Neural progenitor cell (in vitro differentiated cells): ENCODE data around the gene SCO2. TPM values are rescaled to one million over a fixed set of nuclear protein-coding genes. Genes with fewer than 3 reads are reported as not detected.

Source experiments
- DNase-seq: peaks from one replicate; pipeline ENCODE4 v3.0.0-alpha.2; 2016; ENCODE audit warnings: low spot score
- H2AFZ ChIP-seq: fragments of 200-600 bp; sonication (generic); replicated peaks from 2 replicates; pipeline ENCODE4 v1.6.1; 2016; ENCODE audit warnings: antibody characterized with exemption
- H3F3A ChIP-seq: fragments of 200-600 bp; sonication (generic); 2 replicates; pipeline ENCODE4 v1.6.1; 2016; ENCODE audit warnings: antibody characterized with exemption, low read depth
- H3K27ac ChIP-seq: fragments of 200-600 bp; sonication (generic); 2 replicates; pipeline ENCODE4 v1.5.1; 2016; ENCODE audit warnings: mild to moderate bottlenecking
- H3K27me3 ChIP-seq: fragments of 200-600 bp; sonication (generic); 2 replicates; pipeline ENCODE4 v1.6.1; 2016; ENCODE audit warnings: mild to moderate bottlenecking, moderate library complexity
- H3K36me3 ChIP-seq: fragments of 200-600 bp; sonication (generic); 2 replicates; pipeline ENCODE4 v1.5.1; 2016
- H3K4me1 ChIP-seq: fragments of 200-600 bp; sonication (generic); 2 replicates; pipeline ENCODE4 v1.6.1; 2016; ENCODE audit warnings: mixed run types
- H3K4me2 ChIP-seq: fragments of 200-600 bp; sonication (generic); 2 replicates; pipeline ENCODE4 v1.6.1; 2016
- H3K4me3 ChIP-seq: fragments of 200-600 bp; sonication (generic); 2 replicates; pipeline ENCODE4 v1.5.1; 2016
- H3K79me2 ChIP-seq: fragments of 200-600 bp; sonication (generic); 2 replicates; pipeline ENCODE4 v1.6.1; 2016; ENCODE audit warnings: low read depth
- H3K9ac ChIP-seq: fragments of 200-600 bp; sonication (generic); 2 replicates; pipeline ENCODE4 v1.6.1; 2016
- H3K9me3 ChIP-seq: fragments of 200-600 bp; sonication (generic); 2 replicates; pipeline ENCODE4 v1.5.1; 2016; ENCODE audit warnings: low read depth
- H4K20me1 ChIP-seq: fragments of 200-600 bp; sonication (generic); 2 replicates; pipeline ENCODE4 v1.6.1; 2016; ENCODE audit warnings: low read depth
- H3K27ac Mint-ChIP-seq: 3 replicates; pipeline ENCODE4 v1.8.0; 2021; ENCODE audit warnings: mixed read lengths
- H3K27me3 Mint-ChIP-seq: 2 replicates; pipeline ENCODE4 v1.8.0; 2022; ENCODE audit warnings: low read depth, mild to moderate bottlenecking, inconsistent platforms, moderate library complexity, mixed read lengths; ENCODE audit not compliant: insufficient read depth
- H3K36me3 Mint-ChIP-seq: 3 replicates; pipeline ENCODE4 v1.8.0; 2021; ENCODE audit warnings: mixed read lengths
- H3K4me1 Mint-ChIP-seq: 3 replicates; pipeline ENCODE4 v1.8.0; 2021; ENCODE audit warnings: mixed read lengths
- H3K4me3 Mint-ChIP-seq: 3 replicates; pipeline ENCODE4 v1.8.0; 2021; ENCODE audit warnings: mild to moderate bottlenecking, moderate library complexity, mixed read lengths
- H3K9me3 Mint-ChIP-seq: 3 replicates; pipeline ENCODE4 v1.8.0; 2020; ENCODE audit warnings: mixed read lengths
- EZH2 ChIP-seq: fragments of 200-600 bp; sonication (generic); IDR thresholded peaks from 2 replicates; pipeline ENCODE4 v1.6.1; 2017; ENCODE audit warnings: antibody characterized with exemption, mild to moderate bottlenecking, moderate library complexity
- EZH2phosphoT487 ChIP-seq: fragments of 200-600 bp; sonication (generic); IDR thresholded peaks from 2 replicates; pipeline ENCODE4 v1.6.1; 2017; ENCODE audit warnings: antibody characterized with exemption
- total RNA-seq: library from RNA; depleted of rRNA; stranded (reverse); fragments of >200 nt; gene quantifications from 2 replicates; pipeline ENCODE4 v1.2.3, GENCODE V29; 2015; ENCODE audit warnings: low replicate concordance
- TF ChIP-seq, protein P1 (sequence below): fragments of 200-600 bp; sonication (generic); IDR thresholded peaks from 2 replicates; pipeline ENCODE4 v1.5.1; 2017; ENCODE audit warnings: antibody characterized with exemption, mild to moderate bottlenecking

SCO2 gene
- total RNA-seq, 1 donor from 2014 or later, result not detected

GRCh38 chr22:50519151-50519550, 6.2 kb downstream of the SCO2 start:
- no peaks in the 10 kb centered on the region for H3K9me3 Mint-ChIP-seq
- peaks cover 18% of the 10 kb centered on the region for H3K36me3 Mint-ChIP-seq
- H3K4me1 Mint-ChIP-seq, result no peaks in the 10 kb centered on the region
- no peak overlapping the region for H3K27ac Mint-ChIP-seq
- H2AFZ ChIP-seq, result no peak overlapping the region
- H3K4me2 ChIP-seq, result no peak overlapping the region
- no peak overlapping the region for H3K4me3 ChIP-seq
- H3K36me3 ChIP-seq, result no peaks in the 10 kb centered on the region
- H3K79me2 ChIP-seq, result peaks cover 28% of the 10 kb centered on the region
- DNase-seq, result no peak
- no peak overlapping the region for H3K9ac ChIP-seq
- H3K9me3 ChIP-seq, result no peaks in the 10 kb centered on the region
- H3F3A ChIP-seq, result peaks cover 1% of the 10 kb centered on the region
- no peak overlapping the region for H3K27ac ChIP-seq
- H3K27me3 ChIP-seq, result no peaks in the 10 kb centered on the region
- peaks cover 6% of the 10 kb centered on the region for H3K27me3 Mint-ChIP-seq
- H4K20me1 ChIP-seq, result peaks cover 6% of the 10 kb centered on the region
- no peak overlapping the region for H3K4me3 Mint-ChIP-seq
- H3K4me1 ChIP-seq, result no peaks in the 10 kb centered on the region
- no peak for TF ChIP-seq EZH2
- no peak for TF ChIP-seq EZH2phosphoT487
- TF ChIP-seq, protein P1, sequence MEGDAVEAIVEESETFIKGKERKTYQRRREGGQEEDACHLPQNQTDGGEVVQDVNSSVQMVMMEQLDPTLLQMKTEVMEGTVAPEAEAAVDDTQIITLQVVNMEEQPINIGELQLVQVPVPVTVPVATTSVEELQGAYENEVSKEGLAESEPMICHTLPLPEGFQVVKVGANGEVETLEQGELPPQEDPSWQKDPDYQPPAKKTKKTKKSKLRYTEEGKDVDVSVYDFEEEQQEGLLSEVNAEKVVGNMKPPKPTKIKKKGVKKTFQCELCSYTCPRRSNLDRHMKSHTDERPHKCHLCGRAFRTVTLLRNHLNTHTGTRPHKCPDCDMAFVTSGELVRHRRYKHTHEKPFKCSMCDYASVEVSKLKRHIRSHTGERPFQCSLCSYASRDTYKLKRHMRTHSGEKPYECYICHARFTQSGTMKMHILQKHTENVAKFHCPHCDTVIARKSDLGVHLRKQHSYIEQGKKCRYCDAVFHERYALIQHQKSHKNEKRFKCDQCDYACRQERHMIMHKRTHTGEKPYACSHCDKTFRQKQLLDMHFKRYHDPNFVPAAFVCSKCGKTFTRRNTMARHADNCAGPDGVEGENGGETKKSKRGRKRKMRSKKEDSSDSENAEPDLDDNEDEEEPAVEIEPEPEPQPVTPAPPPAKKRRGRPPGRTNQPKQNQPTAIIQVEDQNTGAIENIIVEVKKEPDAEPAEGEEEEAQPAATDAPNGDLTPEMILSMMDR, result no peak

DNA sequence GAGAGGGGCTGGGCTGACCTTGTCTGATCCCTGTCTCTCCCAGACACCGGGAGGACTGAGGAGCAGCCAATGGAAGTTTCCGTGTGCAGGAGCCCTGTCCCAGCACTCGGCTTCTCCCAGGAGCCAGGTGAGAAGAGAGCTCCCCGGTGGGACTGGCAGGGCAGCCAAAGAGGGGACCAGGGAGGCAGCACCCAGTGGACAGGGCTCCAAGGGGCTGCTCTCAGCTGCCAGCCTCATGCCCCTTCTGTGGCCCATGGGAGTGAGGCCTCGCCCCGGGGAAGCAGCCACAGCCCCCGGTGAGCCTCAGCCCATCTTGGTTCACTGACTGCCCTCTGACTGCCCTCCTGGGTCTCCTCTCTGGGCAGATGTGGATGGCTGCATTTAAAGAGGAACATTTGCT, 6.8 kb downstream of the SCO2 start:
- peaks cover 34% of the 10 kb centered on the region for H3K79me2 ChIP-seq
- peaks cover 3% of the 10 kb centered on the region for H4K20me1 ChIP-seq
- Mint-ChIP-seq H3K9me3 (no peaks in the 10 kb centered on the region), H3K27ac (no peak overlapping the region), H3K36me3 (peaks cover 18% of the 10 kb centered on the region), H3K27me3 (peaks cover 6% of the 10 kb centered on the region), H3K4me3 (no peak overlapping the region), H3K4me1 (no peaks in the 10 kb centered on the region)
- DNase-seq, result no peak
- no peaks in the 10 kb centered on the region for H3K27me3 ChIP-seq
- H3K27ac ChIP-seq, result no peak overlapping the region
- no peaks in the 10 kb centered on the region for H3K4me1 ChIP-seq
- H3K9me3 ChIP-seq, result no peaks in the 10 kb centered on the region
- H2AFZ ChIP-seq, result no peak overlapping the region
- no peak overlapping the region for H3K9ac ChIP-seq
- TF ChIP-seq EZH2, result no peak
- TF ChIP-seq EZH2phosphoT487, result no peak
- TF ChIP-seq, protein P1, result no peak
- no peak overlapping the region for H3K4me2 ChIP-seq
- no peak overlapping the region for H3K4me3 ChIP-seq
- H3K36me3 ChIP-seq, result no peaks in the 10 kb centered on the region
- no peaks in the 10 kb centered on the region for H3F3A ChIP-seq

- H3K9ac ChIP-seq, result no peak overlapping the region
- Mint-ChIP-seq H3K27ac (no peak overlapping the region), H3K9me3 (no peaks in the 10 kb centered on the region), H3K27me3 (peaks cover 4% of the 10 kb centered on the region), H3K36me3 (peaks cover 15% of the 10 kb centered on the region), H3K4me3 (no peak overlapping the region), H3K4me1 (no peaks in the 10 kb centered on the region)
- DNase-seq, result no peak
- H3K36me3 ChIP-seq, result no peaks in the 10 kb centered on the region
- H3K79me2 ChIP-seq, result peaks cover 43% of the 10 kb centered on the region
- no peak overlapping the region for H2AFZ ChIP-seq
- peaks cover 12% of the 10 kb centered on the region for H4K20me1 ChIP-seq
- no peaks in the 10 kb centered on the region for H3K4me1 ChIP-seq
- H3K27ac ChIP-seq, result no peak overlapping the region
- H3K4me2 ChIP-seq, result no peak overlapping the region
- no peaks in the 10 kb centered on the region for H3F3A ChIP-seq
- no peaks in the 10 kb centered on the region for H3K9me3 ChIP-seq
- TF ChIP-seq EZH2phosphoT487 (no peak), EZH2 (no peak)
- TF ChIP-seq, protein P1, result no peak
- H3K4me3 ChIP-seq, result no peak overlapping the region
- H3K27me3 ChIP-seq, result no peaks in the 10 kb centered on the region
Measured at GRCh38 chr22:50517495-50518260, 7.7 kb downstream of the SCO2 start.
